K562 (cell line): ENCODE results near the gene IL20RA.

Experiments used
- CTCF ChIP-seq, 3 experiments: IDR thresholded peaks in 2 of 3; conservative IDR thresholded peaks in 1 of 3; 2 replicates each; pipeline ENCODE4 v1.5.1; 2011 to 2012; ENCODE audit warnings: low read length in 3 of 3, mild to moderate bottlenecking in 3 of 3, control low read depth in 2 of 3, improper control_type of control experiment in 1 of 3, inconsistent platforms in 1 of 3, low read depth in 1 of 3, mixed read lengths in 1 of 3, moderate library complexity in 1 of 3; ENCODE audit not compliant: insufficient read depth in 2 of 3
- NONO ChIP-seq, 2 experiments: fragments of 200-400 bp in 1 of 2; fragments of 450-650 bp in 1 of 2; formaldehyde crosslinking in 1 of 2; IDR thresholded peaks; 2 replicates each; pipeline ENCODE4 v1.6.1; 2017; ENCODE audit warnings: low read depth in 2 of 2, mild to moderate bottlenecking in 2 of 2, moderate library complexity in 2 of 2, low read length in 1 of 2

GRCh38 chr6:136990754-136991153 lies 54.0 kb downstream of the IL20RA start:
- TF ChIP-seq NONO (IDR thresholded peaks at IDR 0.05; ENCODE audit: low read depth in 2 of 2, low read length in 1 of 2) (no peak), CTCF (IDR thresholded peaks at IDR 0.05 in 2 of 3, conservative IDR thresholded peaks at IDR 0.05 in 1 of 3; ENCODE audit: insufficient read depth in 2 of 3, low read depth in 1 of 3, low read length in 3 of 3) (no peak)
